GM13977 (cell line): ENCODE data around the gene PRPF6.

ENCODE experiments used
- DNase-seq: peaks from one replicate; pipeline ENCODE4 v3.0.0; 2012; ENCODE audit warnings: low spot score
- in situ Hi-C: fragments of 300-500 bp; cut with MboI; formaldehyde crosslinking; loops from one replicate; pipeline ENCODE4 v1.12.0; 2022; ENCODE audit warnings: low sequenced_read_pairs, low pct_unique_long_range_greater_than_20kb, mixed read lengths, inconsistent platforms; ENCODE audit not compliant: unreplicated experiment
- TF ChIP-seq, protein P1 (sequence below): IDR thresholded peaks from 2 replicates; pipeline ENCODE4 v1.5.1; 2012; ENCODE audit warnings: mild to moderate bottlenecking, control low read depth; ENCODE audit not compliant: insufficient read depth; ENCODE audit errors: extremely low read depth, missing control alignments

The PRPF6 gene

DNA sequence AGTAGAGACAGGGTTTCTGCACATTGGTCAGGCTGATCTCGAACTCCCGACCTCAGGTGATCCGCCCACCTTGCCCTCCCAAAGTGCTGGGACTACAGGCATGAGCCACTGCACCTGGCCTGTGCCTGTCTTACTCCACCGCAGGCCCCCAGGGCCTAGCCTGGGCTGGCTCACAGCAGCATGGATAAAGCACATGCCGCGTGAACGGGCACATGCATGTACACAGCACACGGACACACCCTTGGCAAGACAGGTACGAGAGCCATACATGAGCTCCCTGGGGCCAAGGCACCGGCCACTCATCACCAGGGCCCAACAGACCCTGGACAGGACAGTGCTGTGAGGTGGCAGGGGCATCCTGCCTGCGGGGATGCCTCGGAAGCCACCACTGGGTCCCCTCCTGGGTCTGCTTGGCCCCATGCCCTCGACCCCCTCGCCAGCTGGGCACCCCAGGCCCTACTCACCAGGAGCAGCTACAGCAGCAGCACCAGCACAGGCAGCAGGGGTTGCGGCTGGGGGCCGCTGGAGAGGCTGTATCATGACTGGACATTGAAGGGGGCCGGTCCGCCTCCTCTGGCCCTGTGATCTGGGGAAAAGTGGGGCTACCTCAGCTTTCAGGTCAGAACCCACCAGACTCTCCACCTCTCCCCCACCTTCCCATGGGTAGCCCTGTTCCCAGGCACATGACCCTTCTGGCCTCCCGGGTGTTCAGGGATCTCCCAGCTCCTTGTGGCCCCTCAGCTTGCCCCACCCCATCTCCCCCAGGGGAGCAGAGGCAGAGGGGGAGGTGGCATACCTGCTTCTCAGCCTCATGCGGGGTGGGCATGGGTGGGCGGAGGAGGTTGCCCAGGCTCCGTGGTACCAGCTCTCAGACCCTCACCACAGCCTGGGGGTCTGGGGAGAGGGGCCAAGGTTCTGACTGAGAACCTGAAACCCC lies 95.4 kb downstream of the PRPF6 start:
- TF ChIP-seq, protein P1, sequence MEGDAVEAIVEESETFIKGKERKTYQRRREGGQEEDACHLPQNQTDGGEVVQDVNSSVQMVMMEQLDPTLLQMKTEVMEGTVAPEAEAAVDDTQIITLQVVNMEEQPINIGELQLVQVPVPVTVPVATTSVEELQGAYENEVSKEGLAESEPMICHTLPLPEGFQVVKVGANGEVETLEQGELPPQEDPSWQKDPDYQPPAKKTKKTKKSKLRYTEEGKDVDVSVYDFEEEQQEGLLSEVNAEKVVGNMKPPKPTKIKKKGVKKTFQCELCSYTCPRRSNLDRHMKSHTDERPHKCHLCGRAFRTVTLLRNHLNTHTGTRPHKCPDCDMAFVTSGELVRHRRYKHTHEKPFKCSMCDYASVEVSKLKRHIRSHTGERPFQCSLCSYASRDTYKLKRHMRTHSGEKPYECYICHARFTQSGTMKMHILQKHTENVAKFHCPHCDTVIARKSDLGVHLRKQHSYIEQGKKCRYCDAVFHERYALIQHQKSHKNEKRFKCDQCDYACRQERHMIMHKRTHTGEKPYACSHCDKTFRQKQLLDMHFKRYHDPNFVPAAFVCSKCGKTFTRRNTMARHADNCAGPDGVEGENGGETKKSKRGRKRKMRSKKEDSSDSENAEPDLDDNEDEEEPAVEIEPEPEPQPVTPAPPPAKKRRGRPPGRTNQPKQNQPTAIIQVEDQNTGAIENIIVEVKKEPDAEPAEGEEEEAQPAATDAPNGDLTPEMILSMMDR: no peak
- DNase-seq: no peak
- in situ Hi-C loops: no loop called here

DNA sequence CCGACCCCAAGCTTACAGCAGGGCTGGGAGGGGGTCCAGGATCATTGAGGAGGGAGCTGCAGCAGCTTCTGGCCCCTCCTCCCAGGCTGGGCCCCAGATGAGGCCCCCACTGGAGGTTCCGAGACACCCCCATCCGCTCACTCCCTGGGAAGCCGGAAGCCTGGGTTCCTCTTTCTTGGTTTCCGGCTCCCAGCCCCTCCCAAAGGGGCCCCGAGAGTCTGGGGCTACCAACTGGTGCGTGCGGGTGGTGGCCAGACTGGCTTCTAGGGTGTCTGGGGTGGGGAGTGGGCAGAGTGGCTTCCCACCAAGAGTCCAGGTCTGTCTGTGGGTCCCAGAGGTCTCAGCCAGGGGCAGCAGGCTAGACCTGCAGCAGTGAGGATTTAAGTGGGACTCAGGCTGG lies 96.2 kb downstream of the PRPF6 start:
- TF ChIP-seq, protein P1: no peak
- in situ Hi-C loops: no loop called here

GRCh38 chr20:64077541-64077875 lies 96.6 kb downstream of the PRPF6 start:
- no peak for DNase-seq
- in situ Hi-C loops: no loop called here

More for the DNA sequence above, 96.2 kb downstream of the PRPF6 start:
- DNase-seq: peak; percentile 70

DNA sequence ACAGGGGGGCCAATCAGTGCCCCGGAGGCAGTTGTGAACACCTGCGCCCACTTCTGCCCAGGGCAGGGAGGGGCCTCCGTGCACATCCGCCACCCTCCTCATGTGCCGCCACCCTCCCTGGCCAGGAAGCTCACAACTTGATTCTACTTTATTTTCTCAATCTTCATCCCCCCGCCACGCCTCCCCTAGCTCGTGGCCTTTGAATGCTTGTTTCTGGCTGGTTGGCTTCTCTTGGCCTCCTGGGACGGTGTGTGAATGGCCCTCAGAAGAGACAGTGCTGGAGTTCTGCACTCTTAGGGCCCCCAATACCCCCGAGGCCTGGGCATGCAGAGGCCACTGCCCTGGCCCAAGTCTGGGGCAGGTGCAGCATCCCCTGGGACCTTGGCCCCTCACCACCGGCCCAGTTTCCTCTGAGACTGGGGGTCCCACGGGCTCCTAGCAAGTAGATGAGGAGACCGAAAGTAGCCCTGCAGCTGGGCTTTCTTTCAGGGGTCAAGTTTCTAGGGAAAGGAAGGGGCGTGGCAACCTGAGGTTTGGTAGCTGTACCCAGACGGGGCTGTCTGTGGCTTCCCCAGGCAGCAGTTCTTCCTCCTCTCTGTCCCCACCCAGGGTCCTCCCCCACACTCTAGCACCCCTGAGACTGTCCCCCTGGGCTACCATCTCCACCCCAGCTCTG lies 97.1 kb downstream of the PRPF6 start:
- in situ Hi-C loops: no loop called here
- DNase-seq: no peak
- TF ChIP-seq, protein P1: no peak

More at GRCh38 chr20:64077541-64077875, 96.6 kb downstream of the PRPF6 start:
- TF ChIP-seq, protein P1: no peak

GRCh38 chr20:64078934-64079272 lies 98.0 kb downstream of the PRPF6 start:
- TF ChIP-seq, protein P1: no peak
- in situ Hi-C loops: no loop called here
- no peak for DNase-seq

- in situ Hi-C loops: no loop called here
These were observed 98.5 kb downstream of the PRPF6 start, which contains the start of gene RGS19 for GRCh38 chr20:64079273-64080012. RGS19 (minus strand) TSS chr20:64079518; CDS start chr20:64076886, 2,632 bp downstream.

More at GRCh38 chr20:64079273-64080012, 98.5 kb downstream of the PRPF6 start, which contains the start of gene RGS19:
- DNase-seq: peak; percentile 95
- TF ChIP-seq, protein P1: no peak
